ENCODE results near the gene RTCA.
"Not testable (repeated sequence)": the region's sequence is repeated elsewhere in the genome, so short reads cannot be mapped to it uniquely, and the experiment has no call there.

- not testable (repeated sequence) for TF ChIP-seq CTCF (IDR thresholded peaks at IDR 0.05); EZH2 (IDR thresholded peaks at IDR 0.05; ENCODE audit: borderline replicate concordance, insufficient read depth, low read depth, low read length, poor library complexity, severe bottlenecking)
These were observed 65.1 kb downstream of the RTCA start for GRCh38 chr1:100331146-100331545.
